Stimulated activated CD8-positive, alpha-beta memory T cell treated with anti-CD3 and anti-CD28 coated beads, Interleukin-12 subunit alpha, Interleukin-12 subunit beta, amount 100 ng/mL, for 24 hours (primary cell): ENCODE measurements around the gene YIPF7.

ENCODE experiments used
- DNase-seq: peaks from one replicate; pipeline ENCODE4 v3.0.0-alpha.2; 2020; ENCODE audit errors: extremely low read depth

Gene YIPF7

DNA sequence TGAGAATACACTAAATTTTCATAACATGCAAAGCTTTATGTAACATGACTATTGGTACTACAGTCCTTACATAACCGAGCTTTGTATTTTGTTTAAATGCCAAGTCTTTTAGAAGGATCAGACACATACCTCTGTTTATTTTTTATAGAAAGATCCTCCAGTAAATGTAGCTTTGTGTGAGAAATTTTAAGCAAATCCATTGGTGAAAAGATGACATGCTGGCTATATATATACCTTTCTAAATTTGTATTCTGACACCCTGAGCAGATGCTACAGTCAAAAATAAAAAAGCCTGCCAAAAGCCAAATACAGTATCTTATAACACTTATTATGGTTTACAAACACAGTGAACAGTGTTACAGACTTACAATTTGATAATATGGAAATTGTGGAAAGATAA lies at the start of gene YIPF7:
Gene YIPF7, minus strand, starts transcription at position 201 of the 400 bp plus-strand sequence. CDS start 1,525 bp downstream, outside the sequence.
- no peak for DNase-seq

DNA sequence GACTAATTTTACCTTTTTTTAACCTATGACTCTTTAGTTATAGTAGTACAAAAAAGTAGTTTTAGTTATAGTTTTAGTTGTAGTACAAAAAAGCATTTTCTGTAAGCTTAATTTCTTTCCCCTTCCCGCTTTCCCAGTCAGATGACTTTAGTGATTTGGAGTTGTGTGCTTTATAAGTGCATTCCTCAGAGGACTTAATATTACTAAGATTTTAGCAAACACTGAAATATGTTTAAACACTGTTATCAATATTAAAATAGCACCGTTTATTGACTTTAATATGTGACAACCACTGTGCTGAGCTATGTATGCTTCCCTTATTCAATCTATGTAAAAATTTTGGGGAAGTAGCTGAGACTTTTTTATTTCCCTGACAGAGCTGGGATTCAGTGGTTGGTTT lies 49.6 kb upstream of the YIPF7 start:
- DNase-seq, result no peak

DNA sequence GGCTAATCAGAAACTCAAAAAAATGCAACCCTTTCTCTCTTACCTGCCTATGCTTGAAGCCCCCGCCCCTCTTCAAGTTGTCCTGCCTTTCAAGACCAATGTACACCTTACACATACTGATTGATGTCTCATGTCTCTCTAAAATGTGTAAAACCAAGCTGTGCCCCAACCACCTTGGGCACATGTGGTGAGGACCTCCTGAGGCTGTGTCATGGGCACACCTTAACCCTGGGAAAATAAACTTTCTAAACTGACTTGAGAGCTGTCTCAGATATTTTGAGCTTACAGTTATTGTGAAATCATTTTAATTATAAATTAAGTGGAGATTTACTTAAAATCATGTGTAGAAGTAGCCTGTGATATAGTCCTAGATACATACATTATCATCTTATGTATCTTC lies 49.0 kb upstream of the YIPF7 start:
- DNase-seq, result no peak

DNA sequence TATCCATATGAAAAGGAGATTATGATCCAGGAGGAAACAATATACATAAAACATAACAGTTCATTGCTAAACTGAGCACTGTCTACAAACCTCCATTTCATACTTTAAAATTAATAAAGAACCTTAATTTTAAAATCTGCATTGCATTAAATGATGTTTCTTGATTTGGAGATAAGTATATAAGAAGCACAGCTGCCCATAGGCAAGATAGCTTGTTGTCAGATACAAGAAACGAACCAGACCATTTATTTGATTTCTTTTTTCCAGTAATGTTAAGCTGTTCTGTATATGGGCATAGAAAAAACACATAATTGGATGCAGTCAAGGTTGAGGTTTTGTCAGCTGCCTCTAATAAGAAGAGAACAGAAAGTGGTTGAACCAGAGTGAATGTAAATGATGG lies 33.2 kb upstream of the YIPF7 start:
- no peak for DNase-seq

DNA sequence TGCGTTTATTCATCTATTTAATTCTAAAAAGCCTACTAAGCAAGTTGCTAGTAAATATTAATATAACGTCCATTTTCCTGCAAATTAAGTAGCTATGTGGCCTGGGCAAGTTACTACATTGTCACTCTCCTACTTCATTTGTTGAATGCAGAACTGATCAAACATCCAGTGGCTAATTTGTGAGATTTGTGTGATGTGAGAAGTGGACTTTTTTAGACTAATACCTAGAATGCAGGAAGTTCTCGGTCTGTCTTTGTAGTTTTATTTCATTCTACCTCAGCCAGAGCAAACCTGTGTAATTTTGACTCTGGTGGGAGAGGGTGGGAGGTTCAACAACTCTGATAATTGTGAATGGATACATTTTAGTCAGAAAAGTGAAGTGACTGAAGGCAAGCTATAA lies 27.6 kb upstream of the YIPF7 start:
- DNase-seq, result no peak

DNA sequence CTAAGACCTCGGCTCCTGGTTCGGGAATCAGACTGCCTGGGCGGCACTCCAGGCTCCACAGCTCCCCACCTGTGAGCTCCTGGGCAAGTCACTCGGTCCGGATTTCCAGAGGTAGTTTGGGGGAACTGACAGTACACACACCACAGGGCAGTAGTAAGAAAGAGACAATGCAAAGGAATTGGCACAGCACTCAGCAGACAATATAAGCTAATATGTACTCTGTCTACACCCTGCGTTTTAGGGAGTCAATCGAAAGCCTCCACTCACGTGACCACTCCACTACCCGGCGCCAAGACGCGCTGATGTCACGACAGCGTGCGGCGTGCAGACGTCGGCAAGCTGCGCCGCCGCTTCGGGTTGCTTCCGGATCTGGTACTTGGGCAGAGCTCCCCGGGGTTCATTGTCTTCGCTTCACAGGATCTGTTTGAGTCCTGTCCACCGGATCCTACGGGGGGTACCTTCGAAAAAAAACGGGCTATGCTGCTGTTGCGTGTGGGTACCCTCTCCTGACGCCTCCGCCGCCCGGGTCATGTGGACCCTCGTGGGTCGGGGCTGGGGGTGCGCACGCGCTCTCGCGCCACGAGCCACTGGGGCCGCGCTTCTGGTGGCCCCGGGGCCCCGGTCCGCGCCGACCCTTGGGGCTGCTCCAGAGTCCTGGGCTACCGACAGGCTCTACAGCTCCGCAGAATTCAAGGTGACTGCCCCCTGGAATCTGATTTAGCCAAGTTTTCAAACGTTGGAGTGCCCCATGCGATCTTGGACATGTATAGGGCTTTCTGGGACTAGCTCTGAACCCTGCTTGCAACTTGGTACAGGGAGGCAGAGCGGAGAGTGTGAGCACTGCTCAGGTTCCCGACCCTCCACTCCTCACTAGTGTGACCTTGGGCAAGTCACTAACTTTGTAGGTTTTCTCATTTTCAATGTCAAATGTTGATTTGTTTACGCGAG lies 26.9 kb upstream of the YIPF7 start, which contains the start of gene GUF1:
Gene GUF1, plus strand, starts transcription at position 327 of the 948 bp plus-strand sequence. Its CDS starts 203 bp downstream, at position 530.
- DNase-seq, result peak; percentile 74

DNA sequence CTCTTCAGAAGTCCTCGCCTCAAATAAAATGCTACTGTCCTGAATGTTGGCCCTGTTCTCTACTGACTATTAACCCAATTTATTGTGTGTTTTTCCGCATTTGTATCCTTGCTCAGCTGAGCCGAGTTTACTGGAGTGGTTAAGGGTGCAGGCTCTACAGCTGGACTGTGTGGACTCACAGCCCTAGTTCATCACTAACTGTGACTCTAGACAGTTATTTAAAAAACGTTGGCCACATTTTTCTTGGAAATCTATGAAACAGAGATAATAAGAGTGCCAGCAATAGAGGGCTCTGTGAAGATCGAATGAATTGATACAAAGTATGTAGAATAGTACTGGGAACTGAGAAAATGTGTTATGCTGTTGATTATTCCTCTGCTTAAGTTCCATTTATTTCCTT lies 23.9 kb upstream of the YIPF7 start:
- no peak for DNase-seq

DNA sequence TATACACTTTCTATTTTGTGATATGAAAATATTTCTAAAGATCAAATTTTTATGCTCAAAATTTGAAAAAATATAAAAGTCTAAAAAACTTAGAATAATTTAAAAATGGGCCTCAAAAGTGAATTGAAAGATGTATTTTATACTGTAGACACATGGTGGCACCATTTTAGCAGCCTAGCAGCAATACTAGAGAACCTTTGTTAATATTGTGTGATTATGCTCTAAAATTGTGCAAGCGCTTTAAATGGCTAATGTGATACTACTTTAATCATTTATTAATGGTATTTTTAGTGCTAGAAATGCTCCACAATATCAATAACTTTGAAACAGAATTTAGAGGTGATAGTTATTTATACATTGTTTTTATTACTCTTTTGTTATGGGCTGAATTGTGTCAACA lies 23.0 kb upstream of the YIPF7 start:
- DNase-seq, result no peak

DNA sequence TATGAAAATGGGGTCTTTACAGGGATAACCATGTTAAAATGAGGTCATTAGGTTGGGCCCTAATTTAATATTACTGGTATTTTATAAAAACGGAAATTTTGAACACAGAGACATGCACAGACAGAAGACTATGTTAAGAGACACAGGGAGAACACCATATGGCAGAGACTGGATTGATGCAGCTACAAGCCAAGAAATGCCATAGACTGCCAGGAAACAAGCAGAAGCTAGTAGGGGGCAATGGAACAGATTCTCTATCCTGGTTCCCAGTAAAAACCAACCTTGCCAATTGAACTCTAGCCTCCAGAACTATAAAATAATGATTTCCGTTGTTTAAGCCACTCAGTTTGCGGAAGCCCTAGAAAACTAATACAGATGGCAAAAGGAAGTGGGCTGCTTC lies 20.2 kb upstream of the YIPF7 start:
- DNase-seq, result no peak

DNA sequence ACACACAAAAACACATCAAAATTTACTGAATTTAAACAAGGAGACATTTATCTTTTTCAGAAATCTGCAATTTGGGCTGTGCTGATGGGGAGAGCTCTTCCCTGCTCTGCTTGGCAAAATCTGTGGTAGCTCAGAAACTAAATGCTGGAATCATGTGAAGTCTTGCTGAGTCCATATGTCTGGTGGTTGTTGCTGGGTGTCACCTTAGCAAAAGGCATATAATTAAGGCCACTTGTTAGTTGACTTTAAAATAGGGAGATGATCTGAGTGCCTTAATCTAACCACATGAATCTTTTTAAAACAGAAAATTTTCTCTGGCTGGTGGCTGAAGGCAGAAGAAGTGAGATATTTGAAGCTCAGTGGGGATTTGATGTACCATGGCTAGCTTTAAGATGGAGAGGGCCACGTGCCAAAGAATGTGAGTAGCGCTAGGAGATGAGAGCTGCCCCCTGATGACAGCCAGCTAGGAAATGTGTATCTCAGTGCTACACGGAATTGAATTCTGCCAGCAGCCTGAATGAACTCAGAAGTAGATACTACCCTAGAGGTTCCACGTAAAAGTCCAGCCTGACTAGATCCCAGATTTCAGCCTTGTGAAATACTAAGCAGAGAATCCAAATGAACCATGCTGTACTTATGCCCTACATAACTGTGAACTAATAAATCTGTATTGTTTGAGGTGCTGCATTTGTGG lies 19.2 kb upstream of the YIPF7 start:
- DNase-seq, result no peak

DNA sequence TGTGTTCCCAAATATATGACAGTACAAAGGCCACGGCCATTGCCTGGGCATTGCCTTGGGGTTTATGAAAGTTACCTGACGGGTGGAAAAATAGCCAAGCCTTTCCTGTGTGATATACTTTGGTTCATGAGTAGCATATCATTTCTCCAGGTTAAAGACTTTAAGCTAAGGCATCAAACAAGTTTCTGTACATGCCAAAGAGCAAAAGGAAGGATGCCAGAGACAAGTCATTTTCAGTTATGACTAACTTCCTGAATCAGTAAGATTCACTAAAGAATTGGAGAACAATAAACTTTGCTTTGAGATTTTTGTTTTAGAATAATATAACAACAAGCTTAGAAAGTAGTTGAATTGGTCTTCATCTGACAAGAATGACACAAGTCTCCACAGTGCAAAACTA lies 17.1 kb upstream of the YIPF7 start:
- no peak for DNase-seq

DNA sequence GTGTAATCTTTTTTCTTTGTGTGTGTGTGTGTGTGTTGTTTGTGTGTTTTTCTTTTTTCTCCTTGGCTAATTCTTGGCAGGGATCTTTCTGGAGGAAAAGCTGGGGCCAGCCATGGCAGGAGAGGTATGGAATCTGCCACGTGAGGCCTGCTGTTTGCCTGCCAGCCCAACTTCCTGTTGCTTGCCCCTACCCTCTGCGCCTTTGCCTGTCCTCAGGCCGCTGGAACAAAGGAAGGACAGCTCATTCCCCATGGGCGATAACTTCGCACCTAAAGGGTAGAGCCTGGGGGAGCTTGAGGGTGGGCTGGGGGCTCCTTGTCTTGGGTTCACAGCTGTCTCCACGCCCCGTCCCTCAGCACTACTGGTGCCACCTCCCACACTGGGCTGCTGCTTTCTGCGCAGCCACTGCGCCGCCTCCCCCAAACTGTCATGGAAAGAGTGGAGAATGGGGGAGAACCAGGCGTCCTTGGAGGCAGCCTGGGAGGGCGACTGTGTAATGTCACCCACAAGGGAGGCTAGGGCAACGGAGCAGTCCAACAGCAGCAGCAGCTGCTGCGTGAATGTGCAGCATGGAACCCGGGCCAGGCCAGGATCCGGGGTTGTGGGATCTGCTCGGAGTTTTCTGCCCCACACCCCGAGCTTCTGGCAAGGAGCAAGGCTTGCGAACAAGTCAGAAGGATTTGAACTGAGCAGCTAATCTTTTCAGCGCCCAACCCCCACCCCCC lies 12.3 kb upstream of the YIPF7 start:
- no peak for DNase-seq

DNA sequence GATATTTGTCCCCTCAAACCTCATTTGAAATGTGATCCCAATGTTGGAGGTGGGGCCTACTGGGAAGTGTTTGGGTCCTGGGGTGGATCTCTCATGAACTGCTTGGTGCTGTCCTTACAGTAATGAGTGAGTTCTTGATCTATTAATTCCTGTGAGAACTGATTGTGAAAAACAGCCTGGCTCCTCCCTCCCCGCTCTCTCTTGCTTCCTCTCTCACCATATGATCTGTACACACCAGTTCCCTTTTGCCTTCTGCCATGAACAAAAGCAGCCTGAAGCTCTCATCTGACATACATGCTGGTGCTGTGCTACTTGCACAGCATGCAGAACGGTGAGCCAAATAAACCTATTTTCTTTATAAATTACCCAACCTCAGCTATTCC lies 11.2 kb upstream of the YIPF7 start:
- no peak for DNase-seq

DNA sequence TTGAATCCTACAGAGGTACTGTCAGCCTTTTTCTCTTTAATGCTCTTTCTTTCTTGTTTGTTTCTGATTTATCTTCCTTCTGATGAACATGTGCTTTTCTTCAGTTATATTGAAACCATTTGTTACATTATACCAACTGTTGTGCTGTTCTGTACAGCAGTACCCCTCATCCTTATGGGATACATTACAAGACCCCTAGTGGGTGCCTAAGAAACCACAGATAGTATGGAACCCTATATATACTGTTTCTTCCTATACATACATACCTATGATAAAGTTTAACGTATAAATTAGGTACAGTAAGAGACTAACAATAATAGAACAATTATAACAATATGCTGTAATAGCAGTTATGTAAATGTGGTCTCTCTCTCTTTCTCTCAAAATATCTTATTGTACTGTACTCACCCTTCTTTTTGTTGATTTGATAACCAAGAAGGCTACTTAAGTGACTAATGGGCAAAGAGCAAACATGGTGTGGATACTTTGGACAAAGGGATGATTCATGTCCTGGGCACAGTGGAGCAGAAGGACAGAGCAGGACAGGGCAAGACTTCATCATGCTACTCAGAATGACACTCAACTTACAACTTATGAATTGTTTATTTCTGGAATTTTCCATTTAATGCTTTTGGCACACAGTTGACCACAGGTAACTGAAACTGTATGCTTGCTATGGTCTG lies 10.7 kb upstream of the YIPF7 start:
- no peak for DNase-seq

DNA sequence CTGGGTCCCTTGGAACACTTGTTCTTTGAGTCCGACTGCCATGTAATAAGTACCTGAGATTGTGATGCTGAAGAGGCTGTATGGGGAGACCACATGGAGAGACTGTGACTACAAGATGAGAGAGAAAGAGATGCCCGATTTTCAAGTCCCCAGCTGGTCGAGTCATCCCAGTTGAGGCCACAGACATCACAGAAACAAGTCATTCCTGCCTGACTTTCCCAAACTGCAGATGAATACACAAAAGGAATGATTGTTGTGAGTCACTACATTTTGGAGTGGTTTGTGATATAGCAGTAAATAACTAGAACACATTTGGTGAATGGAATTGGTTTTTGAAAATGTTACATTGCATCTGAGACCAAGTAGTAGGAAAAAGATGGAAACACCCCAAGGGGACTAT lies 9.0 kb upstream of the YIPF7 start:
- no peak for DNase-seq

DNA sequence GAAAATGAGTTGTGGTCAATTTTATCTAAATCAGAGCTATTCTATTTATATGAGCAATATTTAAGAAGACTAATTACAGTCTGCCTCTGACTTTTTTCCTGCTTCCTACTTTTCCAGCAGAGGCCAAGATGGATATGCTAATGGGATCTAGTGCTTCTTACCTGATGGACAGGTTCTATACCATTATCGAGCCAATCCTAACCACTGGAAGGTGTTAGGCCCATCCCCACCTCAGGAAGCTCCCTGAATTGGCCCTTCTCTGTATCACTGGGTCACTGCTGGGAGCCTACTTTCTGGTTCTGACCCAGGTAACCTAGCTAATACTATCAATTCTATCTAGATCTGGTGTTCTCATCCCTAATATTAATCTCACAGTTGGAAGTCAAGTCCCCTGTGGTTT lies 577 bp upstream of the YIPF7 start:
- no peak for DNase-seq

DNA sequence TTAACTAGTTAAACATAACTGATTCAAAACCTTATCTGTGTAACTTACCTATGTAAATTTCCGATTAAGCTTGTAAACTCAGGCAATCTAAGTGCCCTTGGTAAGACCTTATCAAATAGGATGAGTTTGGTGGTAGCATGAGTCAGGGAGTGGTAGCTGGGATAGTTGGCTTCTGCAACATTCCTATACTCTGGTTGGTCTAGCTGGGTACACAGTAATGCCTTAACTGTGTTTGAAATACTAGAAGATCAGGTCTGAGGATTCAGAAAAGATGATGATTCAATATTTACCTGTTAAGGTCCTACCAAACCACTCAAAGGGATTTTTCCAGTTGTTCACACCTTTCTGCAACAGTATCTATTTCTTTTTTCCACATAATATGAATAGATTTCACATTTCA lies 5.3 kb downstream of the YIPF7 start:
- DNase-seq, result no peak

DNA sequence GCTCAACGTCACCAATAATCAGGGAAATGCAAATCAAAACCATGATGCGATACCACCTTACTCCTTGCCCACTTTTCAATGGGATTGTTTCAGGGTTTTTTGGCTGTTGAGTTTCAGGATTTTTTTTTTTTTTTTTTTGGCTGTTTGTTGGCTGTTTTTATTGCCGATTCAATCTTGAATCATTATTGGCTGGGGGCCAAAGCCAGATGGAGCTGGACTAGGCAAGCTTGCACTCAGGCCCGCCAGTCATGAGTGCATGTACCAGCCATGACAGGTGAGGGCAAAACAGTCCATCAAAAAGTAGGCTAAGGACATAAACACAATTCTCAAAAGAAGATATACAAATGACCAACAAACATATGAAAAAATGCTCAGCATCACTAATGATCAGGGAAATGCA lies 13.3 kb downstream of the YIPF7 start:
- DNase-seq, result no peak

DNA sequence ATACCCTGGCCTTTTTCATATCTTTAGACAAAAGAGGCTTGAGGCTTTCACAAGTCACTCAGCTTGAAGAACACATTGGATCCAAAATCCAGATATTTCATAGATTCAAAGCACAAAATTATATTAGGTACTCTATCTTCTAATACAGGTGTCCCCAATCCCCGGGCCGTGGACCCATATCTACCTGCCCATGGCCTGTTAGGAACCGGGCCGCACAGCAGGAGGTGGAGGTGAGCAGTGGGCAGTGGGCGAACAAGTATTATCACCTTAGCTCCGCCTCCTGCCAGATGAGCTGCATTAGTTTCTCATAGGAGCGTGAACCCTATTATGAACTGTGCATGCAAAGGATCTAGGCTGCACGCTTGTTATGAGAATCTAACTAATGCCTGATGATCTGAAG lies 18.7 kb downstream of the YIPF7 start:
- DNase-seq, result no peak

DNA sequence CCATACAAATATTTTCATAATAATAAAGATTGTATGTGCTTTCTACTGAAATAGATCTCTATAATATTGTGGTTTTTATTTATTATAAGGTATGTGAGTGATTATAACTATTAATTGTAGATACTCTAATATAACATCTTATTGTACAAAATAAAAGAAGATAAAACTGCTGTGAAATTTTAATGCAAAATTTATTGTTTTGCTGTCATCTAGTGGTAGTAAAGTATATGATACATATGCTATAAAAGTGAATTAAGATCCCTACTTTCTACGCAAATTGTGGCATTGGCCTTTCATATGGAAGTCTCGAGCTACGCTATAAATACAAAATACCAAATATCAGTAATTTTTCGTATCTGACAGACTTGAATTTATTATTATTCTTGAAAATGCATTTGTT lies 19.3 kb downstream of the YIPF7 start:
- no peak for DNase-seq

DNA sequence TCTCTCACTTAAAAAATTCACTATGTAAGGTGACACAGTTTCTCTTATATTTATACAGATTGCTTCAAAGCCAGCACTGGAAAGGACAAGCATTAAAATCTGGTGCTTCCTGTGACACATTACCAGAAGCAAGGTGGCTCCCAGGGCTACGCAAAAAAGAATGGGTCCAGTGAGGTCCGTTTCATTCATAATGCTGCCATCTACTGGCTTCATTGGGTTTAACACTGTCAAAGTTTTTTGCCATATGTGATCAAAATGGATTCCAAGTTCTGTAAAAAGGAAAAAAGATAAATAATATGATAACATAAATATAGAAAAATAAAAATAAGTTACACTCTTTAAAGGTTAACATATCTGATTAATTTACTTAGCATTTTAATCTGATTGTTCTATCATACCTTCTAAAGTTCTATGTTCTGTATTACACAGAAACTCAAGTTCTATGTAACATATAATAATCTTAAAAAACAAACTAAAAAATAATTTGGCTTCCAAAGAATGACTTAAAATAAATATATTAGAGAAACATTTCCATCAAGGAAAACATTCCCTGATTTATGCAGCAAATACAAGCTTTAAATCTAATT lies 22.1 kb downstream of the YIPF7 start:
- no peak for DNase-seq
